ENCODE measurements around the gene SYNM.

DNA sequence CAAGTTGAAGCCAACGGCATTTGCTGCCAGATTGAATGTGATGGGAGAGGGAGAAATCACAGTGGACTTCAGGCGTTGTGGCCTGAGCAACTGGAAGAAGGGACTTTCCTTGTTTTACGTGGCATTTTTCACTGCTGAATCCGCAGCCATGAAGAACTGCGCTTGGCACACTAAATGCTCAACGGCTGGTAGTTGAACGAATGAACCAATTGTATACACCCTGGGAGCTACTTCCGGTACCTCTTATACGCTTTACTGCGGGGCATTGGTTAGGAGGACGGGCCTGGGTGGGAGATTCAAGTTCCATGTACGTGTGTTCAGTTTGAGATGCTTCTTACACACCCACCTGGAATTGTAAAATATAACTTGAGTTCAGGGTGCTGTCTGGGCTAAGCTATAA lies 5.2 kb downstream of the SYNM start:
- TF ChIP-seq POLR2AphosphoS5 (IDR thresholded peaks at IDR 0.05; ENCODE audit: low read depth, low read length) (no peak), POLR2A (IDR thresholded peaks at IDR 0.05; ENCODE audit: low read depth, low read length) (no peak), TAF1 (IDR thresholded peaks at IDR 0.05; ENCODE audit: borderline replicate concordance, low read depth, low read length) (no peak)
